HFF-Myc (cell line): Measurements from ENCODE around the gene CA11.

Experiments
- DNase-seq: peaks from one replicate; pipeline ENCODE4 v3.0.0-alpha.2; 2011; ENCODE audit warnings: low read depth; ENCODE audit errors: extremely low read depth
- H3K4me3 ChIP-seq: replicated peaks from 2 replicates; pipeline ENCODE4 v1.5.1; 2011; ENCODE audit warnings: low read depth, mild to moderate bottlenecking, control low read depth, low read length
- TF ChIP-seq, protein P1 (sequence below): IDR thresholded peaks from 2 replicates; pipeline ENCODE4 v1.5.1; 2012; ENCODE audit warnings: mild to moderate bottlenecking, low read depth, low read length, control low read depth; ENCODE audit errors: missing control alignments

CA11 gene

GRCh38 chr19:48631225-48631624 is 14.8 kb downstream of the CA11 start:
- H3K4me3 ChIP-seq = no peak overlapping the region
- no peak for DNase-seq

DNA sequence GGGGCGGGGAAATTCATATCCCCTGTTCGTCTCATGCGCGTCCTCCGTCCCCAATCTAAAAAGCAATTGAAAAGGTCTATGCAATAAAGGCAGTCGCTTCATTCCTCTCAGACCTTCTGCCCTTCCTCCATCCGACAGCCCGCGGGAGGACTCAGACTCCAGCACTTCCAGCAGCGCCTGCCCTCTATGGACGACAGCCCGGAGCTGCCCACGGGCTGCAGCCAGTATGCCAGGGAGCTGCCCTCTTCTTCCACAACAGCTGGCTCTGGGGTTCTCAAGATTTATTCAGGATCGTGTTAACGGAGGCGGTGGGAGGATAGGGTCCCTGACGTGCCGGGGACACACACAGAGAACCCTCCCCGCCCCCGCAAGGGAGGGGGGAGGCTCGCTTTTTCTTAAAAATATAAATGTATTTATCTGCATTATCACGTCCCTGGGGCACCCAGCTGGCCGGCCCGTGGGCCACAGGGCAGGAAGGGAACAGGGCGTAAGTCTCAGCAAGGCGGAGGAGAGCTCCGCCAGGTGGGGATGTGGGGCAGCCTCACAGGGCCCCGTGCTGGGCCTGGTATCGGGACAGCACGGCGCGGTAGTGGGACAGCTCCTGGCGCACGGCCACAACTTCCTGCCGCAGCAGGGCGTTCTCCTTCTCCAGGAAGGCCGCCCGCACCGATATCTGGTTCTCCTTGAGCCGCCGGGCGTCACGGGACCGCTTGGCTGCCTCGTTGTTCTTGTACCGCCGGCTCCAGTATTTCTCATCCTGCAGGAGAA is 15.5 kb downstream of the CA11 start:
- H3K4me3 ChIP-seq = no peak overlapping the region
- DNase-seq = no peak
- TF ChIP-seq, protein P1, sequence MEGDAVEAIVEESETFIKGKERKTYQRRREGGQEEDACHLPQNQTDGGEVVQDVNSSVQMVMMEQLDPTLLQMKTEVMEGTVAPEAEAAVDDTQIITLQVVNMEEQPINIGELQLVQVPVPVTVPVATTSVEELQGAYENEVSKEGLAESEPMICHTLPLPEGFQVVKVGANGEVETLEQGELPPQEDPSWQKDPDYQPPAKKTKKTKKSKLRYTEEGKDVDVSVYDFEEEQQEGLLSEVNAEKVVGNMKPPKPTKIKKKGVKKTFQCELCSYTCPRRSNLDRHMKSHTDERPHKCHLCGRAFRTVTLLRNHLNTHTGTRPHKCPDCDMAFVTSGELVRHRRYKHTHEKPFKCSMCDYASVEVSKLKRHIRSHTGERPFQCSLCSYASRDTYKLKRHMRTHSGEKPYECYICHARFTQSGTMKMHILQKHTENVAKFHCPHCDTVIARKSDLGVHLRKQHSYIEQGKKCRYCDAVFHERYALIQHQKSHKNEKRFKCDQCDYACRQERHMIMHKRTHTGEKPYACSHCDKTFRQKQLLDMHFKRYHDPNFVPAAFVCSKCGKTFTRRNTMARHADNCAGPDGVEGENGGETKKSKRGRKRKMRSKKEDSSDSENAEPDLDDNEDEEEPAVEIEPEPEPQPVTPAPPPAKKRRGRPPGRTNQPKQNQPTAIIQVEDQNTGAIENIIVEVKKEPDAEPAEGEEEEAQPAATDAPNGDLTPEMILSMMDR = no peak

More at GRCh38 chr19:48631225-48631624, 14.8 kb downstream of the CA11 start:
- TF ChIP-seq, protein P1 = no peak

DNA sequence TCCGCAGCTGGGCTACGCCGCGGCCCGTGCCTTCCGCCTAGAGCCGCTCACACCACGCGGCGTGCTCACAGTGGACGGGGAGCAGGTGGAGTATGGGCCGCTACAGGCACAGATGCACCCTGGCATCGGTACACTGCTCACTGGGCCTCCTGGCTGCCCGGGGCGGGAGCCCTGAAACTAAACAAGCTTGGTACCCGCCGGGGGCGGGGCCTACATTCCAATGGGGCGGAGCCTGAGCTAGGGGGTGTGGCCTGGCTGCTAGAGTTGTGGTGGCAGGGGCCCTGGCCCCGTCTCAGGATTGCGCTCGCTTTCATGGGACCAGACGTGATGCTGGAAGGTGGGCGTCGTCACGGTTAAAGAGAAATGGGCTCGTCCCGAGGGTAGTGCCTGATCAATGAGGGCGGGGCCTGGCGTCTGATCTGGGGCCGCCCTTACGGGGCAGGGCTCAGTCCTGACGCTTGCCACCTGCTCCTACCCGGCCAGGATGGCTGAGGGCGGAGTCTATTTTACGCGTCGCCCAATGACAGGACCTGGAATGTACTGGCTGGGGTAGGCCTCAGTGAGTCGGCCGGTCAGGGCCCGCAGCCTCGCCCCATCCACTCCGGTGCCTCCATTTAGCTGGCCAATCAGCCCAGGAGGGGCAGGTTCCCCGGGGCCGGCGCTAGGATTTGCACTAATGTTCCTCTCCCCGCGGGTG is 16.2 kb downstream of the CA11 start:
- DNase-seq = no peak
- no peak overlapping the region for H3K4me3 ChIP-seq
- TF ChIP-seq, protein P1 = no peak

GRCh38 chr19:48629297-48629598 is 16.7 kb downstream of the CA11 start:
- TF ChIP-seq, protein P1 = no peak
- no peak overlapping the region for H3K4me3 ChIP-seq
- DNase-seq = no peak

DNA sequence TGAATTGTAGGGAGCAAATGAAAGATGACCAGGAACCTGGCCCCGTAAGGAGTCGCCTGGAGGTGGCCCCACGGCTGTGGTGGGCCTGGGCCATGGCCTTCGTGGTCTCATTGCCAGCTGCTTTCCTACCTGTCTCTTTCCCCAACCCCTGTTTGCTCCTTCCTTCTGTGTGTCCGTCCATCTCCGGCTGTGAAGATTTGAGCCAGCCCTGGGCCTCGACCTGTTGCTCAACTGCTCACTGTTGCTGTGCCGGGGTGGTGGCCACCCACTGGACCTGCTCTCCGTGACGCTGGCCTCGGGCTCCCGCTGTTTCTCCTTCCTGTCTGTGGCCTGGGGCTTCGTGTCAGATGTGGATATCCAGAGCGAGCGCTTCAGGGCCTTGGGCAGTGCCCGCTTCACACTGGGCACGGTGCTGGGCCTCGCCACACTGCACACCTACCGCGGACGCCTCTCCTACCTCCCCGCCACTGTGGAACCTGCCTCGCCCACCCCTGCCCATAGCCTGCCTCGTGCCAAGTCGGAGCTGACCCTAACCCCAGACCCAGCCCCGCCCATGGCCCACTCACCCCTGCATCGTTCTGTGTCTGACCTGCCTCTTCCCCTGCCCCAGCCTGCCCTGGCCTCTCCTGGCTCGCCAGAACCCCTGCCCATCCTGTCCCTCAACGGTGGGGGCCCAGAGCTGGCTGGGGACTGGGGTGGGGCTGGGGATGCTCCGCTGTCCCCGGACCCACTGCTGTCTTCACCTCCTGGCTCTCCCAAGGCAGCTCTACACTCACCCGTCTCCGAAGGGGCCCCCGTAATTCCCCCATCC is 17.3 kb downstream of the CA11 start:
- DNase-seq = no peak
- TF ChIP-seq, protein P1 = no peak
- no peak overlapping the region for H3K4me3 ChIP-seq

GRCh38 chr19:48627865-48628314 is 18.1 kb downstream of the CA11 start:
- TF ChIP-seq, protein P1 = no peak
- no peak for DNase-seq
- H3K4me3 ChIP-seq = no peak overlapping the region
